ENCODE results near the gene LCE3B.

DNA sequence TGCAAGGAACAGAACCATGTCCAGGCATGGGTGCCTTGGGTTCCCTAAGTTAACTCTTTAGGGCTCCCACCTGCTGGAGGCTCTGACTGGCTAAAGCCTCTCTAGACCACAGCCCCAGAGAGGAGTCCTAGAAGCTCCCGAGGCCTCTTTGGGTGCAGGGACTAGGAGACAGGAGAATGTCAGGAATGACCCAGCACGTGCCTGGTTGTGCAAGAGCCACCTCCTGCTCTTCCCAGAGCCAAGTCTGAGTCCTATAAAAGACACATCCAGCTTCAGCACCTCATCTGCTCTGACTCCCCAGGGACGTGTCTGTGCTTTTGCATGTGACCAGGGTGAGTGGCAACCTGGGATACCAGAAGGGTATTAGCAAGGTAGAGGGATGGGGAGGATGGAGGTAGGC is 49.5 kb downstream of the LCE3B start, which contains the start of gene LCE2D:
- TF ChIP-seq, protein P1, sequence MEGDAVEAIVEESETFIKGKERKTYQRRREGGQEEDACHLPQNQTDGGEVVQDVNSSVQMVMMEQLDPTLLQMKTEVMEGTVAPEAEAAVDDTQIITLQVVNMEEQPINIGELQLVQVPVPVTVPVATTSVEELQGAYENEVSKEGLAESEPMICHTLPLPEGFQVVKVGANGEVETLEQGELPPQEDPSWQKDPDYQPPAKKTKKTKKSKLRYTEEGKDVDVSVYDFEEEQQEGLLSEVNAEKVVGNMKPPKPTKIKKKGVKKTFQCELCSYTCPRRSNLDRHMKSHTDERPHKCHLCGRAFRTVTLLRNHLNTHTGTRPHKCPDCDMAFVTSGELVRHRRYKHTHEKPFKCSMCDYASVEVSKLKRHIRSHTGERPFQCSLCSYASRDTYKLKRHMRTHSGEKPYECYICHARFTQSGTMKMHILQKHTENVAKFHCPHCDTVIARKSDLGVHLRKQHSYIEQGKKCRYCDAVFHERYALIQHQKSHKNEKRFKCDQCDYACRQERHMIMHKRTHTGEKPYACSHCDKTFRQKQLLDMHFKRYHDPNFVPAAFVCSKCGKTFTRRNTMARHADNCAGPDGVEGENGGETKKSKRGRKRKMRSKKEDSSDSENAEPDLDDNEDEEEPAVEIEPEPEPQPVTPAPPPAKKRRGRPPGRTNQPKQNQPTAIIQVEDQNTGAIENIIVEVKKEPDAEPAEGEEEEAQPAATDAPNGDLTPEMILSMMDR (IDR thresholded peaks at IDR 0.05), result no peak
- TF ChIP-seq POLR2A (IDR thresholded peaks at IDR 0.05), result no peak
